NB4 (cell line): ENCODE measurements around the gene PLN.

Experiments
- CTCF ChIP-seq: IDR thresholded peaks from one replicate; pipeline ENCODE4 v1.5.1; 2012; ENCODE audit warnings: low read depth, low read length
- POLR2A ChIP-seq: IDR thresholded peaks from 2 replicates; pipeline ENCODE4 v1.6.1; 2011; ENCODE audit warnings: mild to moderate bottlenecking; ENCODE audit not compliant: insufficient read length; ENCODE audit errors: extremely low read depth
- TF ChIP-seq, protein P1 (sequence below): IDR thresholded peaks from 2 replicates; pipeline ENCODE4 v1.6.1; 2011; ENCODE audit warnings: low read depth, low read length

DNA sequence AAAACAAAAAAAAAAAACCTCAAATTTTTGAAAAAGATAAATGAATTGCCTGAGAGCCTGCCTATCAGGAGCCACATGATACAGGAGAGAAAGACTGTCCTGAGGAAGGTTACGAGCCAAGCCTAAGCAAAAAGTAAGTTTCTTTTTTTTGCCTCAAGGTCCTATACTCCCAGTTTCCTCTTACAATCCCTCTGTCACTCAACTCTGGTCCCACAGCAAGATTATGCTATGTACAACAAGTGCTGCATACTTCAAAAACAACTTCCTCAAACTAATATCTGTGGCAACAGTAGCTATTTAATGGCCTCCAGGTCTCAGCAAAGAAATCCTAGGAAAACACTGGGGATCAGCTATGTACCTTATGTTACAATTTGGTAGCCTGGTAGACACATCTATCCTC lies 46.8 kb downstream of the PLN start:
- TF ChIP-seq CTCF, result no peak
- TF ChIP-seq POLR2A, result no peak
- TF ChIP-seq, protein P1, sequence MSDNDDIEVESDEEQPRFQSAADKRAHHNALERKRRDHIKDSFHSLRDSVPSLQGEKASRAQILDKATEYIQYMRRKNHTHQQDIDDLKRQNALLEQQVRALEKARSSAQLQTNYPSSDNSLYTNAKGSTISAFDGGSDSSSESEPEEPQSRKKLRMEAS, result no peak
